ENCODE data around the gene PALD1. TPM values are rescaled to one million over a fixed set of nuclear protein-coding genes. Genes with fewer than 3 reads are reported as not detected.
A peak's percentile ranks its signal among the peaks of the same experiment; 100 is the strongest.

Gene PALD1
- total RNA-seq, 1 experiment from 2014 or later = 0.12 TPM

DNA sequence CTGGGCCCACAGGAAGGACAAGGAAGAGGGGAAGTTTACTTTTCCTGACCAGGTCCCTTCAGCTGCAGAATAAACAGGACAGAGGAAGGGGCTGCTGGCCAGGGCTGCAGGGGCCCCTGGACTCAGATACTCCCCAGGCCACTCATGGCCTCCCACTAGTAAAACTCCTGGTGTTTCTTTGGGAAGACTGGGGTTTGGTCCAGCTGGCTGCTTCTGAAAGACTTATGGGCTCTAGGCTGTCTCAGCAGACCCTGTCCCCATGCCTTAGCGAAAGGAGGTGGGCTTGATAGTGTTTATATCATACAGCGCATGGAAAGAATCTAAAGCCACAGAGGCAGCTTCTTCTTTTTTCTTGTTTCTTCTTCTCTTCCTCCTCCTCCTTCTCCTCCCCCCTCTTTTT is 56.4 kb downstream of the PALD1 start:
- no peak for DNase-seq (ENCODE audit: low read depth)

GRCh38 chr10:70535451-70535850 is 56.9 kb downstream of the PALD1 start:
- DNase-seq (ENCODE audit: low read depth) = no peak

DNA sequence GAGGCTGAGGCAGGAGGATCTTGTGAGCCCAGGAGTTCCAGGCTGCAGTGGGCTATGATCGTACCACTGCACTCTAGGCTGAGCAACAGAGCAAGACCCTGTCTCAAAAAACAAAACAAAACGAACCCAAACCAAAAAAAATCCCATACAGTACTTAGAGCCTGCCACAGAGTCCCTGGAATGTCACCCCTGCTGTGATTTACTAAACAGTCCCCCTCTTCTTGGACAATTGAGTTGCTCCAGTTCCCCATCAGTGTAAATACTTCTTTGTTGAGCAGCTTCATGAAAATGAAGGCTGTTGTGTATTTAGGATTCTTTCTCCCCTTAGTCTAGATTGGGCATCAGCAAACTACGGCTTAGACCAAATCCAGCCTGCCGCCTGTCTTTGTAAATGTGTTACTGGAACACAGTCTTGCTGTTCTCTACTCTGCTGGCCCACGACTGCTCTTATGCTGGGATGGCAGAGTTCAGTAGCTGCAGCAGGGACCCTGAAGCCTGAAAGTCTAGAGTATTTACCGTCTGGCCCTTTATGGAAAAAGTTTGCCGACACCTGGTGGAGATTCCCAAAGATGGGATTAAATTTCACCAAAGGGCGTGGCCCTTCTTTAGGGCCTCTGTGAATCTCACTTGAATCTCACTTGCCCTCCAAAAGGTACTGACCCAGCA is 57.8 kb downstream of the PALD1 start:
- no peak for DNase-seq (ENCODE audit: low read depth)

DNA sequence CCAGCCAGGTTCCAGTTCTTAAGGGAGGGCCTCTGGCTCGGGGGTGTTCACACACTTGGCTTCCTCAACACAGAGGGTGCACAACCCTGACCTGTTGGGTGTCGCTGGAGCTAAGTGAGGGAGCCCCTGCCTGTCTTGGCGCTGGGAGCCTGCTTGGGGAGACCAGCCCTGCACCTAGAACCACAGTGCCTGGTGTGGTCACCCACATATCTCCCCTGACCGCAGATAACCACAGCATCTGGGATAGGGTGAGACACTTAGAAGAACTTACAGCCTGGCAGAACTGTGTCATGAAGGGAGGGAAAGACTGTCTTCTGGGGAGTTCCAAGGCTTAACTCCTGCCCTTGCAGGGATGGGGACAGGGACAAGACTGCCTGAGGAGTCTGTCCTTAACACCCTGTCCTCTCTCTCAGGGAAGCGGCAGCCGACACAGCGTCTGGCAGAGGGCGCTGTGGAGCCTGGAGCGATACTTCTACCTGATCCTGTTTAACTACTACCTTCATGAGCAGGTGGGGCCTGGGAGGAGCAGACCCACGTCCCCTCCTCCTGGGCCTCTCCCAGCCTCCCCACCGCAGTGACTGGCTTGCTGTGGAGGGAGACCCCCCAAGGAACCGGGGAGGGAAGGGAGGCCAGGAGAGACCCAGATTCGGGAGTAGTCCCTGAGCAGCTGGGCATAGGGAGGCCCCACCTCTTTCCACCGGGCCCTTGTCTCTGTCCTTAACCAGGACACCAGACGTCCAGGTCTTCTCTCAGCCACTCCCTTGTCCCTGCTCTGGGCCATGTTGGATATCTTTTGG is 59.0 kb downstream of the PALD1 start:
- DNase-seq (ENCODE audit: low read depth) = no peak

GRCh38 chr10:70538195-70538520 is 59.6 kb downstream of the PALD1 start:
- no peak for DNase-seq (ENCODE audit: low read depth)

DNA sequence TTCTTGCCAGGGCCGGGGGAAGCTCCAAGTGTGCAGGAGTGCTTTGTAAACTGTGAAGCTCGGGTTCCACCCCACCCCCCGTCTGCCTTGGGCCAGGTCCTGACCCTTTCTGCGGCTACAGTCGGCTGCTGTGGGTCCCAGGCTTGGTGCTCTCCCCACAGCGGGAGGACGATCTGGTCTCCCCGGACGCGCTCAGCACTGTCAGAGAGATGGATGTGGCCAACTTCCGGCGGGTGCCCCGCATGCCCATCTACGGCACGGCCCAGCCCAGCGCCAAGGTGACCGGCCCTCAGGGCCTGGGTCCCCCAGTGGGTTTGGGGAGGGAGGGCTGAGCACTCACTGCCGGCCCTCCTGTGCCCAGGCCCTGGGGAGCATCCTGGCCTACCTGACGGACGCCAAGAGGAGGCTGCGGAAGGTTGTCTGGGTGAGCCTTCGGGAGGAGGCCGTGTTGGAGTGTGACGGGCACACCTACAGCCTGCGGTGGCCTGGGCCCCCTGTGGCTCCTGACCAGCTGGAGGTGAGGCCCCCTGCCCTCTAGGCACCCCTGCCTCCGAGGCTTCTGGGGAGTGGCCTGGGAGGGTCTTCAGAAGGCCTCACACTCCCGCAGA is 60.3 kb downstream of the PALD1 start:
- no peak for DNase-seq (ENCODE audit: low read depth)

- no peak for DNase-seq (ENCODE audit: low read depth)
Observed at GRCh38 chr10:70539471-70539870, 60.9 kb downstream of the PALD1 start.

DNA sequence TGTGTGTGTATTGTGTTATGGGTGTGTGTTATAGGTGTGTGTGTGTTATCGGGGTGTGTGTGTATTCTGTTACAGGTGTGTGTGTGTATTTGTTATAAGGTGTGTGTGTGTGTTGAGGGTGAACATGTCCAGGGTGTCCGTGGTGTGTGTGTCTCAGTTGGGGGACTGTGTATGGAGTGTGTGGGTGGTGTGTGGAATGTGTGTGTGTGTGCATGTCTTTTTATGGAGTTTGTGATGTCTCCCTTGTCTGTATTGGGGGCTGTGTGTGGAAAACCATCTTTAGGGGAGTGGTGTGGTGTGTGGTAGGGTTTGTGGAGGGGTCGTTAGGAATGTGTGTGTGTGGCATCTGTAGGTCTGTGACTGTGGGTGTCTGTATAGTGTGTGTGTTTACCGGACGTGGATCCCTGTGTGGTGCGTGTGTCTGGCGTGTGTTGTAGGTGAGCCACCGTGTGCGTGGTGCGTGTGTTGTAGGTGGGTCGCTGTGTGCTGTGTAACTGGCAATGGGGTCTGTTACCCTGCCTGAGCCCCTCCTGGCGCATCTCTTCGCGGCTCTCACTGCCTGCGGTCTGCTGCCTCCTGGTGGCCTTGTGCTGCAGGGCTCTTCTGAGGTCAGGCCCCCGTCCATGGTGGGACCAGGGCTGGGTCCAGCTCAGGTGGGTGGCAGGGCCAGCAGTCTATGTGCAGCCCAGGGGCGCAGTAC is 61.7 kb downstream of the PALD1 start:
- no peak for DNase-seq (ENCODE audit: low read depth)

DNA sequence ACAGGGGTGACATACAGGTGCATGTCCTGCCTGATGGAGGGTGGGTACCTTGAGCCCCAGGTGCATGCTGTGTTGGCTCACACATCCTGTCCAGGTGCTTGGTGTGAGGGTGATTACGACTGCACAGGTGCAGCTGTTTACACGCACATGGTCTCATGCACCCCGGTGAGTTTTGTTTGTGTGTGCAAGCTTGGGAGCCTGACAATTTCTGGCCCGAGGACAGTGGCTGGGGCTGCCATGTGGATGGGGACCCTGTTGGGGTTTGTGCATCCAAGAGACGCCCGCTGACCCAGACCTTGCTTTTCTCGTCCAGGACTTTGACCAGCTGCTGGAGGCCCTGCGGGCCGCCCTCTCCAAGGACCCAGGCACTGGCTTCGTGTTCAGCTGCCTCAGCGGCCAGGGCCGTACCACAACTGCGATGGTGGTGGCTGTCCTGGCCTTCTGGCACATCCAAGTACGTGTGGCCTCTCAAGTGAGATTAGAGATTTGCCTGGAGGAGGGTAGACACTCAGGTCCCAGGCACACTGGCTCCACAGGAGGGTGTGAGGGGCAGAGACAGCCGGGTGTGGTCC is 62.3 kb downstream of the PALD1 start:
- DNase-seq (ENCODE audit: low read depth) = no peak

DNA sequence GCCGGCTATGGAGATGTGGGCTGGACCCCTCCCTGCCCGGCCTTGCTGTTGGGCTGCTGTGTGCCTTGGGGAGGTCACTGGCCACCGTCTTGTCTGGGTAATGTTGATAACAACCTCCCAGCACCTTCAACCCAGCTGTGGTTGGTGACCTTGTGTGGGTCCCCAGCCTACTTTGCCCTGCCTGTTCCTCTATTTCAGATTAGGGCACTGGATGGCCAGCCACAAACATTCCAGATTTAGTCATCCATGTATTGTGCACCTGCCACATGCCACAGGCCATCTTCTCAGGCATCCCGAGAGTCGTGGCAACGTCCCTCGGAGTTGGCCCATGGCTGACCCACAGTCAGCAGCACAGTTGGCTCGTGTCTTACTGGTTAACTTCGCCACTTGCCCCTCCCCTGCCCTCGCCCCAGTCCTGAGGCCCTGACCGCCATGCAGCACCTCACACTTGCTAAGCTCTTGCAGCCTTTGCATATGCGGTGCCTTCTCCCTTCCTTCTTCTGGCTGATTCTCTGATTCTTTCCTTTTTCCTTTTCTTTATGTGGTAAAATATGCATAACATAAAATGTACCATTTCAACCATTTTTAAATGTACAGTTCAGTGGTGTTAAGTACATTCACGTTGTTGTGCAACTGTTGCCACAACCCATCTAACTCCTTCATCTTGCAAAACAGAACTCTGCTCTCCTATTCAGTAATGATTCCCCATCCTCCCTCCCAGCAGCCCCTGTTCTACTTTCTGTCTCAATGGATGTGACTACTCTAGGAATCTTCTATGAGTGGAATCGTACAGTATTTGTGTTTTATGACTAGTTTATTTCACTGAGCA is 63.4 kb downstream of the PALD1 start:
- no peak for DNase-seq (ENCODE audit: low read depth)

DNA sequence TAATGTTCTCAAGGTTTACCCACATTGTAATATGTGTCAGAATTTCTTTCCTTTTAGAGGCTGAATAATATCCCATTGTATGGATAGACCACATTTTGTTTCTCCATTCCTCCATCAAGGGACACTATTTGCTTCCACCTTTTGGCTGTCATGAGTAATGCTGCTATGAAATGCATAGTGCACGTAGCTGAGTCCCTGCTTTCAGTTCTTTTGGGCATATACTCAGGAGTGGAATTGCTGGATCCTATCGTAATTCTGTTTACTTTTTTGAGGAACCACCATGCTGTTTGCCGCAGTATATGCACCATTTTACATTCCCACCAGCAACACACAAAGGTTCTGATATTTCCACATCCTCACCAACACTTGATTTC is 64.0 kb downstream of the PALD1 start:
- DNase-seq (ENCODE audit: low read depth) = no peak

DNA sequence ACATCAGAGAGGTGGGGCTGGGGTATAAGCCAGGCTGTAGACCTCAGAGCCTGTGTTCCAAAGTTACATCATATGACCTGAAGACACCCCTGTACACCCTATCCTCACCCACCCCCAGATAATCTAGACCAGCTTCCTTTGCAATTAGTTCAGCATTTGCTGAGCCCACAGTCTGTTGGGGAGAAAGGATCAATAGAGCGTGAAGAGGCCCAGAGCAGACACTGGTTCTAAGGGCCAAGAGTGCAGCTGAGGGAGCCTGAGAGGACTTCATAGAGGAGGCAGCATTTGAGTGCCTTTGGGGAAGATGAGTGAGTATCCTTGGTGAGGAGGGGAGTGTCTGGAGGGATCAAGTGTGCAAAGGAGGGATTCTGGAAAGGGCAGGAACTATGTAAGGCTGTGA is 65.3 kb downstream of the PALD1 start:
- no peak for DNase-seq (ENCODE audit: low read depth)

DNA sequence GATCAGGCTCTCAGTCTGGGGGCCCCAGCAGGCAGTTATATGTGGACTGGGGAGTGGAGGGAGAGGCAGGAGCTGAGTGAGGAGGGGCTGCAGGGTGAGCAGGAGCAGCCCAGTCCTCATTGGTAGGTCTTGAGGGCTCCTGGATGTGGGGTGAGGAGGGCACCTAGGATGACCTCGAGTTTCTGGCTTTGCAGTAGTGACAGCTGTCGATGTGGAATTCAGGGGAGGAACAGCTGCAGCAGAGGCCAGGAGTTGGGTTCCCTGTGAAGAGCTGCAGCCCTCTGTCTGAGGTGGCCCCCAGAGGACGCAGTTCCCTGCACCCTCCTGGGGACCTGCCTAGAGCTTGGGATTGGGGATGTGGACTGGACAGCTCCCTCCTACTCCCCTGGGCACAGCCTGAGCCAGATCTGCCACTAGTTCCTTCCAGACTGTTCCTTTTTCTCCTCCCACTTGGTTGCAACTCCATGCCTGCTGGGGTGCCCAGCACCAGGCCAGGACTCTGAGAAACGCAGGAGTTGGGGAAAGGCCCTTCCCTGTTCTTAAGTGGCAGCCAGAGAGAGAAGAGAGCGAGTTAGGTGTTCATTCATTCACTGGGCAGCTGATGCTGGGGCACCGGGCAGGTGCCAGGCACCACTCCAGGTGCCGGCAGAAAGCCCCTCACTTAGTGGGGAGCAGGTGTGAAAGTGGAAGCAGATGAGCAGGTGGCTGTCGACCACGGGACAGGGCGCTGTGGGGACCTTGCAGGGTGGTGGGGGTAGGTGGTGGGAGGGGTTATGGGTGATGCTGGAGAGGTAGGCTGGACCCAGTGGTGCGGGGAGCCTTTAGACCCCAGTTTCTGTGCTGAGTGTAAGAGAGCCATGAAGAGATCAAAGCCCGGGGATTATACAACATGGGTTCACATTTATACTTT is 66.1 kb downstream of the PALD1 start:
- no peak for DNase-seq (ENCODE audit: low read depth)

DNA sequence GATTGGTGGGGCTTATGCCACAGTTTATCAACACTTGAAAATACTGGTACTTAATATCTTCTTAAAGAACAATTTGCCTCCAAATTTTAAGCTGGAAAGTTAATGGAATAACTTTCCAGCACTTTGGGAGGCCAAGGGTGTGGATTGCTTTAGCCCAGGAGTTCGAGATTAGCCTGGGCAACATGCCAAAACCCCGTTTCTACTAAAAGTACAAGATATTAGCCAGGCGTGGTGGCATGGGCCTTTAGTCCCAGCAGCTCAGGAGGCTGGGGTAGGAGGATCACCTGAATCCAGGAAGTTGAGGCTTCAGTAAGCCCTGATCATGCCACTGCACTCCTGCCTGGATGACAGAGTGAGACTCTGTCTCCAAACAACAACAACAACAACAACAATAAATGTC is 68.0 kb downstream of the PALD1 start:
- no peak for DNase-seq (ENCODE audit: low read depth)

DNA sequence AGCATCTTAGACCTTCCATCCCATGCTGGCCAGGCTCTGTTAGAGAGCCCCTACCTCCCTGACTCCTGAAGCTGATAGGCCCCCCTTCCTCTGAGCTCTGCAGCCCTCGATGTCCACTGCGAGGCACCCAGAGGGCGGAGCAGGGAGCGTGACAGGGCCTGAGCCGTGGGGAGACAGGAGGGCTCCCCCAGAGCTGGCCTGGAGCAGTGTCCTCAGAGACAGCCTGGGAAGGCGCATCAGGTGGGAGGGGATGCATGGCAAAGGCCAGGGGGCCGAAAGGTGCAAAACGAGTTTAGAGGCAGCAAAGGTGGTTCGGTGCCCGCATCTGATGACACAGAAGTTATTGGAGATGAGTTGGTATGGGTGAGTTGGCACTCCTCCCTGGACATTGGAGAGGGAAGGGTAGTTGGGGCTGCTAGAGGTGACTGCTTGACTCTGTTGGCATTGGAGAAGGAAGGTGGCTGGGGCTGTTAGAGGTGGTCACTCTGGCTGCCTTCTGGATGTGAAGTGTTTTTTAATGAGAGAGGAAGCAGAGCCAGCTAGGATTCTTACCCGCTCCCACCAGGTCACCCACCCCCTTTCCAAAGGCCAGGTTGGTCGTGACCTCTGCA is 70.9 kb downstream of the PALD1 start:
- DNase-seq (ENCODE audit: low read depth) = no peak

DNA sequence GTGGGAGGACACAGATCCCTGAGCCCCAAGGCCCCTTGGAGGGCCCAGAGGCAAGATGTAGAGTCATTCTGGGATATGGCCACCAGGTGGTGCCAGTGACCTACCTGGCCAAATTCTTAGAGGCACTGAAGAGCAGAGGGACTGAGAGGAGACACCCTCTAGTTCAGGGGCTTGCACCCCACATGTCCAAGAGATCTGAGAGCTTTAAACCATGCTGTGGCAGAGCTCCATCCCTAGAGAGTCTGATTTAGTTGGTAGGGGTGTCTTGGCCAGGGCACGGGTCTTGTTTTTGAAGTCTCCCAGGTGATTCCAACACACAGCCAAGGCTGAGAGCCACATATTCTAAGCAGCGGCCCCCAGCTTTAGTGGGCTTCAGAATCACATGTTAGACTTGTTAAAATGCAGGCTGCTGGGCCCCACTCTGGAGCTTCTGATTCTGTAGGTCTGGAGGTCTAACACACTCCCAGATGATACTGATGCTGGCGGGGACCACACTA is 71.4 kb downstream of the PALD1 start:
- DNase-seq (ENCODE audit: low read depth) = peak; percentile 51

GRCh38 chr10:70550459-70550858 is 71.9 kb downstream of the PALD1 start:
- no peak for DNase-seq (ENCODE audit: low read depth)

GRCh38 chr10:70551466-70551865 is 72.9 kb downstream of the PALD1 start:
- DNase-seq (ENCODE audit: low read depth) = no peak

DNA sequence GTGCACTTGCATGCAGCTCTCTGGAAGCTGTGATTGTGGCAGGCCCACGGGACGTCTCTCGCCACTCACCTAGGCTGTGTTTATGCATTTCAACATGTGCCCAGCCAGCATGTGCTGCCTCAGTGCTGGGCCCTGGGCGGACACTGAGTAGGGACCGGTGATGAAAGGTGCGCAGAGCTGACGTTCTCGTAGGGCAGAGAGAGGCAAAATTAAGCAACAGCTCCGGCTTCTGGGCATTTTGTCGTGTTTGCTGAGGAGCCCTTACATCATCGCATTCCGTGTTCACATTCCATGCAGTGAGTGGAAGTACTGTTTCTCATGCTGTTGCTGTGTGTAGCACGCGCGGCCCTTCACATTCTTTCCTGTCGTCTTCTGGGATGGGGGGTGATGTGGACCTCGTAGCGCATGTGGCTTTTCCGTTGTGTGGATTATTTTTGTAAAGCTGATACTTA is 73.4 kb downstream of the PALD1 start:
- no peak for DNase-seq (ENCODE audit: low read depth)

DNA sequence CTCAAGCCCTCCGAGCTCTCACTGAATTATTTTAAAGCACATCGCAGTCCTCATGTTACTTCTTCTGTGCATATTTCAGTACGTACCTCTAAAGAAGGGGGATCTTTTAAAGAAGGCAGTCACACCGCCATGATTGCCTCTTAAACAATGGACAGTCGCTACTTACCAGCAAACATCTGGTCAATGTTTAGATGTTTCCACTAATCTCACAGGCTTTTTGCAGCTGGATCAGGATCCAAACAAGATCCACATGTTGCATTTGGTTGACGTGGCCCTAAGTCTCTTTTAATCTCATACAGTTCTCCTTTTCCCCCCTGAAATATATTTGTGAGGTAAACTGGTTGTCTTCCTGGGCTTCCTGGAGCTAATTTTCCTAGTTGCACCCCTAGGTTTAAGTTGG is 74.0 kb downstream of the PALD1 start:
- no peak for DNase-seq (ENCODE audit: low read depth)

Measured in RPMI7951 (cell line).